Measurements from ENCODE around the gene NOP10. TPM values are rescaled to one million over a fixed set of nuclear protein-coding genes. Genes with fewer than 3 reads are reported as not detected.

Gene NOP10
- total and polyA plus RNA-seq, 2 of the 8 experiments (the other 6 are each of a cell fraction or from before 2014, with no cell fraction given), result 285 to 981 TPM

DNA sequence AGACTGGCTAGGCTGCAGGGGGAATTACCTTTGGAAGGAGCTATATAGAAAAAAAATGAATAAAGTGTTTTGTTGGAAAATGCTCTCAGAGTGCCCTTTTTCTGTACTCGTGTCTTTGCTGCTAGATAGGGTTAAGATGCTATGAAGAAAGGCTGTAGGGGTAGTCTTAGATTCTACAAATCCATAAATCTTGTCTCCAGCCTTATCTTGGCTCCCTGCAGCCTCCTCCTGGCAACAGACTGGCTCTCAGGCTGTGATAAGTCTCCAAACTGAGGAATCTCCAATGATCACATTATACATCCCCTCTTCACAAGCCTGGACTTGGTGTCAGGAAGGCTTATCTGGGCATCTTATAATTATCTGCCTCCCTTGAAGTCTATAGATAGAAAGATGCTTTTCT, 14.7 kb upstream of the NOP10 start:
- DNase-seq (ENCODE audit: low read depth in 1 of 2, low spot score in 2 of 2) (no peak), FAIRE-seq (no peak)
- no peak overlapping the region for H4K91ac ChIP-seq (replicated peaks; ENCODE audit: insufficient read length, low read length)
- no peaks in the 10 kb centered on the region for H3K27me3 ChIP-seq (replicated peaks in 1 of 4; ENCODE audit: control insufficient read depth in 3 of 4, extremely low read depth in 1 of 4, insufficient read depth in 3 of 4, low read length in 3 of 4)
- WGBS, 2 experiments (ENCODE audit: extremely low coverage in 1 of 2, insufficient coverage in 1 of 2, insufficient read length in 1 of 2, insufficient replicate concordance in 2 of 2, low coverage in 1 of 2, low lambda C conversion rate in 2 of 2, missing lambda C conversion rate in 1 of 2), result 95% methylated on average over 1 of the region's 1 CpG; no CpG with 5 or more reads in 1 of the 2 experiments
- H3K79me2 ChIP-seq (ENCODE audit: control insufficient read depth in 1 of 2, insufficient read depth in 2 of 2, low read length in 2 of 2), result no peaks in the 10 kb centered on the region
- H3K23ac ChIP-seq (ENCODE audit: insufficient read length), result no peak overlapping the region
- peaks cover 0 to 7% of the 10 kb centered on the region in 2 experiments for H4K20me1 ChIP-seq (replicated peaks in 1 of 2; ENCODE audit: control insufficient read depth in 1 of 2, insufficient read depth in 2 of 2, low read length in 2 of 2)
- no peak overlapping the region for H2BK5ac ChIP-seq (ENCODE audit: low read depth, low read length)
- H3K4me1 ChIP-seq (replicated peaks in 1 of 4; ENCODE audit: control insufficient read depth in 3 of 4, insufficient read depth in 4 of 4, low read length in 3 of 4), result peaks cover 2 to 8% (median 5%) of the 10 kb centered on the region in 4 experiments; a peak in 5 of 7 replicates
- CTCF ChIA-PET (ENCODE audit: partially characterized antibody), result interaction anchor here (0.6 to 2.4 kb wide), 9 partner anchors 9 to 261 kb away, joined by 3 to 29 read pairs (median 4); partner anchors contain the start of genes LPCAT4, NOP10 and NUTM1
- H3K18ac ChIP-seq (ENCODE audit: extremely low read depth, low read length), result no peak overlapping the region
- peaks cover 7 to 44% (median 32%) of the 10 kb centered on the region in 4 experiments for H3K36me3 ChIP-seq (ENCODE audit: control insufficient read depth in 2 of 4, insufficient read depth in 4 of 4, low read length in 3 of 4)
- H3K56ac ChIP-seq (replicated peaks; ENCODE audit: insufficient read length, low read depth, low read length), result no peak overlapping the region
- no peak overlapping the region for H2BK20ac ChIP-seq (ENCODE audit: low read length)
- no peak overlapping the region for H2AK5ac ChIP-seq (ENCODE audit: low read depth, low read length)
- no peak overlapping the region for H4K5ac ChIP-seq (ENCODE audit: insufficient read length, low read depth, low read length)
- no peak overlapping the region for H3K4me2 ChIP-seq (ENCODE audit: insufficient read depth in 1 of 2, low read depth in 2 of 2, low read length in 2 of 2)
- no peaks in the 10 kb centered on the region for H3K79me1 ChIP-seq (ENCODE audit: low read depth, low read length)
- POLR2A ChIA-PET (ENCODE audit: partially characterized antibody), result interaction anchor here (1.0 to 3.6 kb wide), 3 partner anchors 10 to 20 kb away, joined by 3 to 18 read pairs (median 4); partner anchors contain the start of genes LPCAT4, NOP10, NUTM1 and SLC12A6
- H2AFZ ChIP-seq (ENCODE audit: low read length), result no peak overlapping the region
- no peak overlapping the region for H3K4me3 ChIP-seq (ENCODE audit: extremely low read depth in 1 of 4, insufficient read depth in 2 of 4, low read depth in 3 of 4, low read length in 4 of 4)
- no peak overlapping the region for H3K27ac ChIP-seq (ENCODE audit: low read depth, low read length)
- no peaks in the 10 kb centered on the region for H3K23me2 ChIP-seq (ENCODE audit: low read depth, low read length)
- no peak overlapping the region for H3K14ac ChIP-seq (ENCODE audit: insufficient read length)
- H3K9me3 ChIP-seq (ENCODE audit: insufficient read depth in 2 of 2, low read depth in 1 of 2, low read length in 1 of 2), result no peaks in the 10 kb centered on the region
- no peak overlapping the region for H3K4ac ChIP-seq (replicated peaks; ENCODE audit: insufficient read length, low read depth, low read length)
- H3K9ac ChIP-seq (replicated peaks in 1 of 4; ENCODE audit: extremely low read depth in 1 of 4, low read depth in 3 of 4, low read length in 3 of 4), result no peak overlapping the region
- H2BK15ac ChIP-seq (ENCODE audit: low read length), result no peak overlapping the region
- H2BK12ac ChIP-seq (ENCODE audit: low read depth, low read length), result no peak overlapping the region
- no peak overlapping the region for H4K8ac ChIP-seq (ENCODE audit: extremely low read depth, insufficient read depth, low read length)
- no peak overlapping the region for H2BK120ac ChIP-seq (replicated peaks; ENCODE audit: low read depth, low read length)
- no peak for TF ChIP-seq HDAC2 (IDR thresholded peaks at IDR 0.05; ENCODE audit: borderline replicate concordance in 1 of 2, low read depth in 2 of 2, low read length in 2 of 2)
- TF ChIP-seq POU5F1 (IDR thresholded peaks at IDR 0.05; ENCODE audit: low read depth, low read length), result no peak
- TF ChIP-seq KDM1A (IDR thresholded peaks at IDR 0.05; ENCODE audit: borderline replicate concordance, low read length), result no peak
- TF ChIP-seq TAF7 (optimal IDR thresholded peaks at IDR 0.05; ENCODE audit: borderline replicate concordance, low read depth, low read length), result no peak
- TF ChIP-seq TEAD4 (IDR thresholded peaks at IDR 0.05; ENCODE audit: low read depth, low read length), result no peak
- TF ChIP-seq JUND (IDR thresholded peaks at IDR 0.05; ENCODE audit: low read length), result no peak
- no peak for TF ChIP-seq BRCA1 (IDR thresholded peaks at IDR 0.05; ENCODE audit: low read depth, low read length)
- no peak for TF ChIP-seq SIRT6 (IDR thresholded peaks at IDR 0.05; ENCODE audit: low read length)
- TF ChIP-seq KDM4A (IDR thresholded peaks at IDR 0.05; ENCODE audit: low read depth, low read length, severe bottlenecking), result no peak
- TF ChIP-seq MAFK (IDR thresholded peaks at IDR 0.05; ENCODE audit: low read depth, low read length), result no peak
- TF ChIP-seq EP300 (IDR thresholded peaks at IDR 0.05; ENCODE audit: borderline replicate concordance in 1 of 2, low read depth in 2 of 2, low read length in 2 of 2), result no peak
- TF ChIP-seq CREB1 (IDR thresholded peaks at IDR 0.05), result no peak
- no peak for TF ChIP-seq KDM5A (IDR thresholded peaks at IDR 0.05; ENCODE audit: low read length)
- TF ChIP-seq BCL11A (IDR thresholded peaks at IDR 0.05; ENCODE audit: low read depth in 2 of 2, low read length in 2 of 2), result no peak
- TF ChIP-seq POLR2AphosphoS5 (IDR thresholded peaks at IDR 0.05; ENCODE audit: low read depth, low read length), result no peak

All from H1 (cell line).